H9 (cell line): ENCODE measurements around the gene ISG15. TPM values are rescaled to one million over a fixed set of nuclear protein-coding genes. Genes with fewer than 3 reads are reported as not detected.

ENCODE experiments used
- DNase-seq: peaks from one replicate; pipeline ENCODE4 v3.0.0-alpha.2; 2017
- H2AFZ ChIP-seq: one replicate; pipeline ENCODE4 v1.6.1; 2013; ENCODE audit warnings: mild to moderate bottlenecking, low read length, control low read depth, moderate library complexity
- H2AK5ac ChIP-seq: 2 replicates; pipeline ENCODE4 v1.6.1; 2013; ENCODE audit warnings: low read length, control low read depth, mixed read lengths; ENCODE audit not compliant: insufficient read length
- H2BK120ac ChIP-seq: one replicate; pipeline ENCODE4 v1.6.1; 2013; ENCODE audit warnings: low read depth, mild to moderate bottlenecking, low read length, control low read depth, inconsistent platforms; ENCODE audit not compliant: poor library complexity, severe bottlenecking
- H2BK12ac ChIP-seq: 2 replicates; pipeline ENCODE4 v1.6.1; 2013; ENCODE audit warnings: low read length, control low read depth, mixed read lengths, low read depth; ENCODE audit not compliant: insufficient read length
- H2BK15ac ChIP-seq: 2 replicates; pipeline ENCODE4 v1.6.1; 2013; ENCODE audit warnings: low read depth, low read length, control low read depth
- H2BK20ac ChIP-seq: one replicate; pipeline ENCODE4 v1.6.1; 2013; ENCODE audit warnings: low read depth, mild to moderate bottlenecking, low read length, control low read depth, inconsistent platforms; ENCODE audit not compliant: poor library complexity, severe bottlenecking
- H2BK5ac ChIP-seq: 2 replicates; pipeline ENCODE4 v1.6.1; 2013; ENCODE audit warnings: low read length, control low read depth, mixed read lengths; ENCODE audit not compliant: insufficient read length
- H3K14ac ChIP-seq: 2 replicates; pipeline ENCODE4 v1.6.1; 2013; ENCODE audit warnings: low read length, control low read depth; ENCODE audit not compliant: insufficient read depth
- H3K18ac ChIP-seq: 2 replicates; pipeline ENCODE4 v1.6.1; 2013; ENCODE audit warnings: low read depth, mild to moderate bottlenecking, mixed read lengths, low read length, control low read depth; ENCODE audit not compliant: insufficient read length
- H3K23ac ChIP-seq: 2 replicates; pipeline ENCODE4 v1.6.1; 2013; ENCODE audit warnings: low read length, control low read depth, mixed read lengths, low read depth; ENCODE audit not compliant: insufficient read length
- H3K23me2 ChIP-seq: 2 replicates; pipeline ENCODE4 v1.6.1; 2013; ENCODE audit warnings: low read depth, mild to moderate bottlenecking, mixed read lengths, low read length, control low read depth; ENCODE audit not compliant: insufficient read length, poor library complexity, severe bottlenecking
- H3K27ac ChIP-seq: 2 replicates; pipeline ENCODE4 v1.5.1; 2013; ENCODE audit warnings: low read length, control low read depth, mixed read lengths, low read depth; ENCODE audit not compliant: insufficient read length
- H3K27me3 ChIP-seq: 2 replicates; pipeline ENCODE4 v1.6.1; 2013; ENCODE audit warnings: low read length, control low read depth, inconsistent platforms; ENCODE audit not compliant: insufficient read depth
- H3K4ac ChIP-seq: 2 replicates; pipeline ENCODE4 v1.6.1; 2013; ENCODE audit warnings: low read depth, mild to moderate bottlenecking, control low read depth, inconsistent platforms, low read length, moderate library complexity
- H3K4me1 ChIP-seq: 2 replicates; pipeline ENCODE4 v1.6.1; 2013; ENCODE audit warnings: low read length, control low read depth, inconsistent platforms; ENCODE audit not compliant: insufficient read depth
- H3K4me2 ChIP-seq: 2 replicates; pipeline ENCODE4 v1.6.1; 2013; ENCODE audit warnings: low read length, control low read depth, mixed read lengths; ENCODE audit not compliant: insufficient read length, insufficient read depth
- H3K56ac ChIP-seq: 2 replicates; pipeline ENCODE4 v1.6.1; 2013; ENCODE audit warnings: low read depth, mild to moderate bottlenecking, mixed read lengths, low read length, control low read depth; ENCODE audit not compliant: insufficient read length
- H3K79me1 ChIP-seq: 2 replicates; pipeline ENCODE4 v1.6.1; 2013; ENCODE audit warnings: low read depth, mild to moderate bottlenecking, moderate library complexity, low read length, control low read depth, inconsistent platforms; ENCODE audit not compliant: insufficient read depth, poor library complexity, severe bottlenecking
- H3K79me2 ChIP-seq: 2 replicates; pipeline ENCODE4 v1.6.1; 2013; ENCODE audit warnings: low read length, control low read depth, inconsistent platforms; ENCODE audit not compliant: insufficient read depth
- H3K9ac ChIP-seq: 2 replicates; pipeline ENCODE4 v1.6.1; 2013; ENCODE audit warnings: low read length, control low read depth, mixed read lengths; ENCODE audit not compliant: insufficient read length; ENCODE audit errors: extremely low read depth
- H3K9me3 ChIP-seq: one replicate; pipeline ENCODE4 v1.6.1; 2013; ENCODE audit warnings: low read depth, low read length, inconsistent platforms; ENCODE audit not compliant: control insufficient read depth
- H3T11ph ChIP-seq: one replicate; pipeline ENCODE4 v1.6.1; 2013; ENCODE audit warnings: mild to moderate bottlenecking, low read length, control low read depth, inconsistent platforms
- H4K20me1 ChIP-seq: one replicate; pipeline ENCODE4 v1.6.1; 2013; ENCODE audit not compliant: control insufficient read depth, insufficient read length, insufficient read depth
- H4K5ac ChIP-seq: 2 replicates; pipeline ENCODE4 v1.6.1; 2013; ENCODE audit warnings: low read depth, mild to moderate bottlenecking, mixed read lengths, low read length, control low read depth; ENCODE audit not compliant: insufficient read length
- H4K8ac ChIP-seq: replicated peaks from 2 replicates; pipeline ENCODE4 v1.6.1; 2013; ENCODE audit warnings: low read length, control low read depth, mixed read lengths, low read depth; ENCODE audit not compliant: insufficient read length
- H4K91ac ChIP-seq: 2 replicates; pipeline ENCODE4 v1.6.1; 2013; ENCODE audit warnings: low read depth, mild to moderate bottlenecking, moderate library complexity, mixed read lengths, low read length, control low read depth; ENCODE audit not compliant: insufficient read length
- H3K27ac Mint-ChIP-seq, 3 experiments: 2 replicates in 2 of 3; 3 replicates in 1 of 3; pipeline ENCODE4 v1.8.0; 2020 to 2021; ENCODE audit warnings: mixed read lengths in 3 of 3, mild to moderate bottlenecking in 1 of 3, moderate library complexity in 1 of 3
- H3K27me3 Mint-ChIP-seq: 2 replicates; pipeline ENCODE4 v1.8.0; 2021; ENCODE audit warnings: low read depth, mild to moderate bottlenecking, moderate library complexity, mixed read lengths
- H3K36me3 Mint-ChIP-seq, 3 experiments: 2 replicates in 2 of 3; 3 replicates in 1 of 3; pipeline ENCODE4 v1.8.0; 2020 to 2021; ENCODE audit warnings: low read depth in 3 of 3, mixed read lengths in 3 of 3; ENCODE audit not compliant: insufficient read depth in 1 of 3
- H3K4me1 Mint-ChIP-seq, 2 experiments: 2 replicates each; pipeline ENCODE4 v1.8.0; 2020; ENCODE audit warnings: mixed read lengths in 2 of 2
- H3K4me3 Mint-ChIP-seq, 2 experiments: 2 replicates in 1 of 2; 3 replicates in 1 of 2; pipeline ENCODE4 v1.8.0; 2020 to 2021; ENCODE audit warnings: mild to moderate bottlenecking in 2 of 2, mixed read lengths in 2 of 2, moderate library complexity in 1 of 2
- H3K9me3 Mint-ChIP-seq, 2 experiments: 2 replicates in 1 of 2; 3 replicates in 1 of 2; pipeline ENCODE4 v1.8.0; 2020; ENCODE audit warnings: mild to moderate bottlenecking in 2 of 2, mixed read lengths in 2 of 2, moderate library complexity in 1 of 2
- CTCF ChIP-seq: fragments of 200-600 bp; sonication (generic); conservative IDR thresholded peaks from 3 replicates; pipeline ENCODE4 v1.8.0; 2021; ENCODE audit warnings: antibody characterized with exemption, mild to moderate bottlenecking
- WGBS: extraction: QIAGEN DNeasy Blood & Tissue Kit; methylation state at CpG from one replicate; pipeline ENCODE4 v1.1.7; 2013; ENCODE audit warnings: missing lambda C conversion rate, low lambda C conversion rate, mixed read lengths; ENCODE audit not compliant: insufficient read length; ENCODE audit errors: extremely low coverage; 5-methylcytosine and 5-hydroxymethylcytosine counted together
- total RNA-seq: library from RNA; stranded (reverse); gene quantifications from 2 replicates; pipeline ENCODE4 v1.2.1, GENCODE V29; 2021

The ISG15 gene
- total RNA-seq, 1 experiment from 2014 or later: 39.7 TPM

GRCh38 chr1:1049318-1050165, 36.2 kb downstream of the ISG15 start:
- no CpG with 5 or more reads among the region's 57 CpGs for WGBS
- H4K5ac ChIP-seq: no peak overlapping the region
- no peak overlapping the region for H3K4ac ChIP-seq
- no peak overlapping the region for H2AFZ ChIP-seq
- no peak overlapping the region for H3K23ac ChIP-seq
- H4K8ac ChIP-seq: no peak overlapping the region
- no peaks in the 10 kb centered on the region; the same call in 1 of the 2 replicates for H3K79me2 ChIP-seq
- H3T11ph ChIP-seq: no peak overlapping the region
- H3K4me1 ChIP-seq: no peaks in the 10 kb centered on the region
- H2BK120ac ChIP-seq: no peak overlapping the region
- H2BK20ac ChIP-seq: no peak overlapping the region
- no peak overlapping the region for H2BK15ac ChIP-seq
- H4K91ac ChIP-seq: no peak overlapping the region
- Mint-ChIP-seq H3K4me1 (no peaks in the 10 kb centered on the region; a peak in 1 of 4 replicates), H3K9me3 (no peaks in the 10 kb centered on the region; a peak in 1 of 5 replicates), H3K27me3 (no peaks in the 10 kb centered on the region), H3K36me3 (peaks cover 16 to 54% (median 50%) of the 10 kb centered on the region in 3 experiments), H3K27ac (no peak overlapping the region), H3K4me3 (no peak overlapping the region)
- H2BK5ac ChIP-seq: no peak overlapping the region
- no peak overlapping the region for H3K4me2 ChIP-seq
- no peak for TF ChIP-seq CTCF
- no peak overlapping the region for H3K18ac ChIP-seq
- no peak overlapping the region for H3K27ac ChIP-seq
- H3K14ac ChIP-seq: no peak overlapping the region
- H3K9ac ChIP-seq: no peak overlapping the region
- H3K9me3 ChIP-seq: no peaks in the 10 kb centered on the region
- no peak overlapping the region for H2AK5ac ChIP-seq
- H4K20me1 ChIP-seq: peaks cover 3% of the 10 kb centered on the region
- no peaks in the 10 kb centered on the region for H3K79me1 ChIP-seq
- no peak for DNase-seq
- H3K56ac ChIP-seq: no peak overlapping the region
- no peaks in the 10 kb centered on the region; the same call in 1 of the 2 replicates for H3K27me3 ChIP-seq
- no peaks in the 10 kb centered on the region for H3K23me2 ChIP-seq
- H2BK12ac ChIP-seq: no peak overlapping the region
